ENCODE data around the gene CEP97. TPM values are rescaled to one million over a fixed set of nuclear protein-coding genes. Genes with fewer than 3 reads are reported as not detected.
"Not testable (repeated sequence)": the region's sequence is repeated elsewhere in the genome, so short reads cannot be mapped to it uniquely, and the experiment has no call there.

Gene CEP97
- total RNA-seq, 1 donor from 2014 or later: 6.2 TPM

DNA sequence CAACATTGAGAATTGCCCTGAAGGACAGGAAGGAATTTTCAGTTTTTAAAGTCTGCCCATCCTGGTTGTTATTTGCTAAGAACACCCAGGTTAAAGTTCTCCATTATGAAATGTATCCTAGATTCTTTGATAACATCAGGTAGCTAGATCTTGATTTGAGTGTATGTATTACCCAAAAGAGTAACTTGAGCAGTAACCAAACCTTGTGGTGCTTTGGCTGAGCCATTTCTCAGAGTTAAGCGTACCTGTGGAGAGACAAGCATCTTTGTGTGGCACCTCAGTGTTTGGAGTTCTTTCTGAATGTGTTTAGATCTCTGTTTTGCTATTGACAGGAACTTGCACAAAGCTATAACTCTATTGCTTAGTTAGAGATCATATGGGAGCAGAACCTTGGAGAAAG, 20.4 kb downstream of the CEP97 start:
- DNase-seq: no peak
- intact Hi-C loops (cut with DNase I): no loop called here
- ATAC-seq (ENCODE audit: poor library complexity): no peak

DNA sequence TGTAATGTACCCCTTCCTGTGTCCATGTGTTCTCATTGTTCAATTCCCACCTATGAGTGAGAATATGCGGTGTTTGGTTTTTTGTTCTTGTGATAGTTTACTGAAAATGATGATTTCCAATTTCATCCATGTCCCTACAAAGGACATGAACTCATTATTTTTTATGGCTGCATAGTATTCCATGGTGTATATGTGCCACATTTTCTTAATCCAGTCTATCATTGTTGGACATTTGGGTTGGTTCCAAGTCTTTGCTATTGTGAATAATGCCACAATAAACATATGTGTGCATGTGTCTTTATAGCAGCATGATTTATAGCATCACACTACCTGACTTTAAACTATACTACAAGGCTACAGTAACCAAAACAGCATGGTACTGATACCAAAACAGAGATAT, 21.5 kb downstream of the CEP97 start:
- DNase-seq; intact Hi-C loops (cut with DNase I); ATAC-seq (ENCODE audit: poor library complexity): not testable (repeated sequence)

GRCh38 chr3:101753386-101754113, 29.1 kb downstream of the CEP97 start:
- intact Hi-C loops (cut with DNase I); DNase-seq; ATAC-seq (ENCODE audit: poor library complexity): not testable (repeated sequence)

DNA sequence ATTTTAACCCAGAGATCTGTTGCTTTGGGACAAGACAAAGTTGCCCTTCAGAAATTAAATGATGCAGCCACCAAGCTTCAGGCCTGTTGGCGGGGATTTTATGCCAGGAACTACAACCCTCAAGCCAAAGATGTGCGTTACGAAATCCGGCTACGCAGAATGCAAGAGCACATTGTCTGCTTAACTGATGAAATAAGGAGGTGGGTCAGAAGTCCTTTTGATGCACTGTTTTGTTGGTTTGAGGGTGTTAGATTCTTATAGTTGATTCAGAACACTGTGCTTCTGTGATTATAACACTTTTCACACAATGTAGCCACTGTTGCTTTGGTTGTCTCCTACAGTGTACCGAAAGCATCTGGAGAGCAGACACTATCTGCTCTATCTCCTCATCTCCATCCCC, 33.8 kb downstream of the CEP97 start:
- intact Hi-C loops (cut with DNase I): no loop called here
- DNase-seq (no peak), ATAC-seq (ENCODE audit: poor library complexity) (no peak)

DNA sequence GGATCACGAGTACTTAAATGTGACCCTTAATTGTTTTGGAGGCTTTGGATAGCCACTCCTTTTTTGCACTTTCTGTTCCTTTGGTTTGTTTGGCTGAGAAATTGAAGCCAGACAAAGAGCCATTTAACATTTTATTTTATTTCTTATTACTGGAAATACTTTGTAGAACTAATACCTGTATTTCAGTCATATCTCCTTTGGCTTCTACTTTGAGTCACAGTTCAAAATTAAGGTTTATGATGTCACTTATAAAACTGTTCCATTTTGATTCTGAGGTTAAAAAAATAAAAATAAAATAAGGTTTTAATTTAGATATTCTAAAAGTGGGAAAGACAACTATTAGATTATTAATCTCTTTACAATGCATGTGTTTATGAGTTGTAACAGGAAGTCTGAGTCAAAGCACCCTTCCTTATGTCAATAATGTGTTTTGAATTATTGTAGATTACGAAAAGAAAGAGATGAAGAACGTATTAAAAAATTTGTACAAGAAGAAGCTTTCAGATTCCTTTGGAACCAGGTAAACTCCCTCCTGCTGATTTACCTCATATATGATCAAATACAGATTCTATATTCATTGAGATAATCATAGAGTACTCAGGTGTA, 37.7 kb downstream of the CEP97 start:
- no peak for ATAC-seq (ENCODE audit: poor library complexity)
- no peak for DNase-seq
- intact Hi-C loops (cut with DNase I): no loop called here

DNA sequence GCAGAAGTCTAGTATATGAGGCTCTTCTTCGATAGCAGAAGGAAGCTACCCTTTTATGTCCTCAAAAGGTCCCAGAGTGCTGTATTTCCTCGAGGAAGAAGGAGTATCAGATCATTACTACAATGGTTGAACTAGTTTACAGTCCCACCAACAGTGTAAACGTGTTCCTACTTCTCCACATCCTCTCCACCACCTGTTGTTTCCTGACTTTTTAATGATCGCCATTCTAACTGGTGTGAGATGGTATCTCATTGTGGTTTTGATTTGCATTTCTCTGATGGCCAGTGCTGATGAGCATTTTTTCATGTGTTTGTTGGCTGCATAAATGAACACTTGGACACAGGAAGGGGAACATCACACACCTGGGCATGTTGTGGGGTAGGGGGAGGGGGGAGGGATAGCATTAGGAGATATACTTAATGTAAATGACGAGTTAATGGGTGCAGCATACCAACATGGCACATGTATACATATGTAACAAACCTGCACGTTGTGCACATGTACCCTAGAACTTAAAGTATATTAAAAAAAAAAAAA, 53.4 kb downstream of the CEP97 start:
- ATAC-seq (ENCODE audit: poor library complexity); DNase-seq: not testable (repeated sequence)
- intact Hi-C loops (cut with DNase I): loop anchor here (5.0 kb wide), 1 partner anchor 56 kb away; the partner anchor contains the start of gene CEP97

GRCh38 chr3:101778385-101779046, 54.1 kb downstream of the CEP97 start:
- DNase-seq (no peak), ATAC-seq (ENCODE audit: poor library complexity) (no peak)
- intact Hi-C loops (cut with DNase I): loop anchor here (5.0 kb wide), 1 partner anchor 56 kb away; the partner anchor contains the start of gene CEP97

GRCh38 chr3:101779047-101779821, 54.8 kb downstream of the CEP97 start, which contains the start of gene NXPE3:
TSS of gene NXPE3 (plus strand) at chr3:101779211. CDS start at chr3:101785597, 6,386 bp downstream.
- ATAC-seq (ENCODE audit: poor library complexity): peak; percentile 98
- intact Hi-C loops (cut with DNase I): loop anchor here (5.0 kb wide), 1 partner anchor 57 kb away; the partner anchor contains the start of gene CEP97
- DNase-seq: peak; percentile 97

GRCh38 chr3:101779822-101780381, 55.5 kb downstream of the CEP97 start:
- ATAC-seq (ENCODE audit: poor library complexity): peak; percentile 72
- intact Hi-C loops (cut with DNase I): loop anchor here (5.0 kb wide), 1 partner anchor 58 kb away; the partner anchor contains the start of gene CEP97

GRCh38 chr3:101780661-101781060, 56.2 kb downstream of the CEP97 start:
- intact Hi-C loops (cut with DNase I): no loop called here
- DNase-seq (no peak), ATAC-seq (ENCODE audit: poor library complexity) (peak; percentile 34)

More at GRCh38 chr3:101779822-101780381, 55.5 kb downstream of the CEP97 start:
- no peak for DNase-seq

- no peak for ATAC-seq (ENCODE audit: poor library complexity)
- no peak for DNase-seq
- intact Hi-C loops (cut with DNase I): no loop called here
These were observed 56.8 kb downstream of the CEP97 start for GRCh38 chr3:101781166-101781565.

DNA sequence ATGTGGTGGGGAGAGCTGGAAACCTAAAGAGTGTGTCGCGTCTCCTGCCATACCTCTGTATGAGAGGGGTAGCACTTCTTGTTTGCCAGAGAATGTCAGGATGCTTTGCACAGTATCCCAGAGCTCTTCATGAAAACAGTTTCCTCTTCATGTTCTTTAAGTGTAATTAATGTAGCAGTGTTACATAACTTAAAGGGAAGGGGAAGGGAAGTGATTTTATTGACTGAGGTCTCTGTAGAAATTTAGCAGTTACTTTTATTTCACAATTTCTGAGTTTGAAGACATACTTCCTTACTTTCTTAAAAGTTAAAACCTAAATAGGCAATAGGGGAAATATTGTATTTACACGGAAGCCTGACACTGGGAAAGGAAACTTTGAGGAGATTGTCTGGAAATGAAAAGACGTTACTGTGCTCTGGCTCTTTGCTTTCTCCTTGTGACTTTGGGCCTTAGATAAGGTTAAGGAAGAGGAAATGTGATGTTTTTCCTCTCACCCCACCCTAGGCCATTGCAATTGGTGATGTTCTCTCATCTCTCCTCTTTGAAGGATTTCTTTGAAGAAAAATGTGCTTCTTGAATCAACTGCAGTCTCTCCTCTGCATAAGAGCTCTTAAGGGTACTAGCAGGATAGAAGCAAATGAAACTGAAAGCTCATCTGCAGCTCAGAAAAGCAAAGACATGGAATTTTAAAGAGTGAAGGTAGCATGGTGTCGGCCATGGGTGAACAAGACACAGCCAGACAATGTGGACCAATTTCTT, 60.6 kb downstream of the CEP97 start:
- no peak for ATAC-seq (ENCODE audit: poor library complexity)
- intact Hi-C loops (cut with DNase I): no loop called here
- no peak for DNase-seq

DNA sequence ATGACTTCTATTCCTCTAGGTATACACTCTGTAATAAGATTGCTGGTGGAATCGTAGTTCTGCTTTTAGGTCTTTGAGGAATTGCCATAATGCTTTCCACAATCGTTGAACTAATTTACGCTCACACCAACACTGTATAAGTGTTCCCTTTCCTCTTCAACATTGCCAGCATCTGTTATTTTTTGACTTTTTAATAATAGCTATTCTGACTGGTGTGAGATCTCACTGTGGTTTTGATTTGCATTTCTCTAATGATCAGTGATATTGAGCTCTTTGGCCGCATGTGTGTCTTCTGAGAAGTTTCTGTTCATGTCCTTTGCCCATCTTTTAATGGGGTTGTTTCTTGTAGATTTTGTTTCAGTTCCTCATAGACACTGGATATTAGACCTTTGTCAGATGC, 67.4 kb downstream of the CEP97 start:
- ATAC-seq (ENCODE audit: poor library complexity) (no peak), DNase-seq (no peak)
- intact Hi-C loops (cut with DNase I): loop anchor here (10.0 kb wide), 1 partner anchor 743 kb away; no protein-coding TSS in a partner anchor

DNA sequence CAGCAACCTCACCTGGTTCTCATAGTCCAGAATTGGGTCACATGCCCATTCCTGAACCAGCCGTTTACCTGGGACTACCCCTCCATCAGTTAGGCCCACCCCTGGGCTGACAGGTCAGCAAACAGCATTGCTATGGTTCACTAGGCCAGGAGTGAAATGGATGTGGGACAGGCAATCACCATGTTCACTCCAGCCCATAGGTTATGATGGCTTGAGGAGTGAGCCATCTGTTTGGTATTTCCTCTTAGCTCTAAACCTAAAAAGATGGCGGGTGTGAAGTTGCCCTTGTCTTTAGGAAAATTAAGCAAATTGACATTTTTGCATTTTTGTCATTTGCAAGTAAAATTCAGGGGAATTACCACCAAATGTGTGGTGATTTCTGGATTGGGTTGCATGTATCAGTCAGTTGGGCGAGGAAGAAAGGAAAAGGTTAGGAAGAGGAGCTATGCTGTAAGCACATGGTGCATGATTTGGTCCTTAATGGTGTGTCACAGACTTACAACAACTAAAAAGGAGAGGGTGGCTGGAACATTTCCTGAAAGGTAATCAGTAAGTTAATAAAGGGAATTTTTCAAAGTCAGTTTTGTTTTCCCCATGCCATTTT, 71.8 kb downstream of the CEP97 start:
- no peak for DNase-seq
- no peak for ATAC-seq (ENCODE audit: poor library complexity)
- intact Hi-C loops (cut with DNase I): loop anchor here (10.0 kb wide), 1 partner anchor 739 kb away; no protein-coding TSS in a partner anchor

- ATAC-seq (ENCODE audit: poor library complexity): no peak
- intact Hi-C loops (cut with DNase I): loop anchor here (5.0 to 10.0 kb wide), 2 partner anchors 294 to 426 kb away; no protein-coding TSS in a partner anchor
- no peak for DNase-seq
These were observed 76.8 kb downstream of the CEP97 start for GRCh38 chr3:101801174-101801573.

DNA sequence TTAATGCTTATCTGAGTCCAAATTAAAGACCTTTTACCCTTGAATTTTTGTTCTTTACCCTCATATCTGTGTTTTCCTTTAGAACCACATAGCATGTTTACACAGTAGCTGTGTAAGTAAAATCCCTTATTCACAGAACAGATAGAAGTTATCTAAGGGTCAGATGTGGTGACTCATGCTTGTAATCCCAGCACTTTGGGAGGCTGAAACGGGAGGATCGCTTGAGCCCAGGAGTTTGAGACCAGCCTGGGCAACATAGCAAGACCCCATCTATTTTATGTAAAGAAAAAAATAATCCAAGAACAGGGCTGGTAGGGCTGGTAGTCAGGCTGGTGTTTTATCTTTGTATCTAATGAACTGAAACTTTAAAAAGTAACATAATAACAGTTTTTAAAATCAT, 77.8 kb downstream of the CEP97 start:
- ATAC-seq (ENCODE audit: poor library complexity) (no peak), DNase-seq (no peak)
- intact Hi-C loops (cut with DNase I): loop anchor here (5.0 to 10.0 kb wide), 2 partner anchors 293 to 425 kb away; no protein-coding TSS in a partner anchor
